ENCODE measurements around the gene LPP.

DNA sequence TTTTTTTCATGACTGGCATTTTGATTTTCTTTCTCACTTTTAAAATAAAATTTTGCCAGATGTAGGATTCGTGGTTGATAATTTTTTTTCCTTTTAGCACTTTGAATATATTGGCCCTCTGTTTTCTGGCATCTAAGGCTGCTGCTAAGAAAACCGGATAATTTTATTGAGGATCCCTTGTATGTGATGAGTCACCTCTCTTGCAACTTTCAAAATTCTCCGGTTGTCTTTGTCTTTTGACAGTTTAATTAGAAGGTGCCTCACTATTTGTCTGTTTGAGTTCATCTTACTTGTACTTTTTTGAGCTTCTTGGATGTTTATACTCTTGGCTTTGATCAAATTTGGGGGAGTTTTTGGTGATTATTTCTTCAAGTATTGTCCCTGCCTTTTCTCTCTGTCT, 349.7 kb downstream of the LPP start:
- no peak for TF ChIP-seq POLR2A (IDR thresholded peaks at IDR 0.05; ENCODE audit: low read depth)
- TF ChIP-seq, protein P1, sequence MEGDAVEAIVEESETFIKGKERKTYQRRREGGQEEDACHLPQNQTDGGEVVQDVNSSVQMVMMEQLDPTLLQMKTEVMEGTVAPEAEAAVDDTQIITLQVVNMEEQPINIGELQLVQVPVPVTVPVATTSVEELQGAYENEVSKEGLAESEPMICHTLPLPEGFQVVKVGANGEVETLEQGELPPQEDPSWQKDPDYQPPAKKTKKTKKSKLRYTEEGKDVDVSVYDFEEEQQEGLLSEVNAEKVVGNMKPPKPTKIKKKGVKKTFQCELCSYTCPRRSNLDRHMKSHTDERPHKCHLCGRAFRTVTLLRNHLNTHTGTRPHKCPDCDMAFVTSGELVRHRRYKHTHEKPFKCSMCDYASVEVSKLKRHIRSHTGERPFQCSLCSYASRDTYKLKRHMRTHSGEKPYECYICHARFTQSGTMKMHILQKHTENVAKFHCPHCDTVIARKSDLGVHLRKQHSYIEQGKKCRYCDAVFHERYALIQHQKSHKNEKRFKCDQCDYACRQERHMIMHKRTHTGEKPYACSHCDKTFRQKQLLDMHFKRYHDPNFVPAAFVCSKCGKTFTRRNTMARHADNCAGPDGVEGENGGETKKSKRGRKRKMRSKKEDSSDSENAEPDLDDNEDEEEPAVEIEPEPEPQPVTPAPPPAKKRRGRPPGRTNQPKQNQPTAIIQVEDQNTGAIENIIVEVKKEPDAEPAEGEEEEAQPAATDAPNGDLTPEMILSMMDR (IDR thresholded peaks at IDR 0.05) = no peak
